ENCODE data around the gene ZNF768.
"Not testable (repeated sequence)": the region's sequence is repeated elsewhere in the genome, so short reads cannot be mapped to it uniquely, and the experiment has no call there.

ZNF768 gene

GRCh38 chr16:30481381-30481780 is 45.0 kb downstream of the ZNF768 start:
- Histone ChIP-seq H3K4me1 (ENCODE audit: insufficient read depth, poor library complexity, severe bottlenecking) (no peaks in the 10 kb centered on the region), H3K27ac (ENCODE audit: poor library complexity, severe bottlenecking) (no peak overlapping the region), H3K9me3 (ENCODE audit: severe bottlenecking) (no peaks in the 10 kb centered on the region), H3K4me3 (ENCODE audit: severe bottlenecking) (no peak overlapping the region), H3K36me3 (ENCODE audit: low read depth) (no peaks in the 10 kb centered on the region), H3K27me3 (ENCODE audit: insufficient read depth, poor library complexity, severe bottlenecking) (no peaks in the 10 kb centered on the region)
- ATAC-seq (ENCODE audit: low read depth): no peak
- no peak for DNase-seq (ENCODE audit: low spot score)
- TF ChIP-seq CTCF (IDR thresholded peaks at IDR 0.05; ENCODE audit: poor library complexity, severe bottlenecking): no peak

- ATAC-seq (ENCODE audit: low read depth) (no peak), DNase-seq (ENCODE audit: low spot score) (no peak)
- no peaks in the 10 kb centered on the region for H3K27me3 ChIP-seq (ENCODE audit: insufficient read depth, poor library complexity, severe bottlenecking)
- H3K4me3 ChIP-seq (ENCODE audit: severe bottlenecking): no peak overlapping the region
- H3K27ac ChIP-seq (ENCODE audit: poor library complexity, severe bottlenecking): no peak overlapping the region
- TF ChIP-seq CTCF (IDR thresholded peaks at IDR 0.05; ENCODE audit: poor library complexity, severe bottlenecking): no peak
- no peaks in the 10 kb centered on the region for H3K36me3 ChIP-seq (ENCODE audit: low read depth)
- H3K4me1 ChIP-seq (ENCODE audit: insufficient read depth, poor library complexity, severe bottlenecking): no peaks in the 10 kb centered on the region
- no peaks in the 10 kb centered on the region for H3K9me3 ChIP-seq (ENCODE audit: severe bottlenecking)
These were observed 47.4 kb downstream of the ZNF768 start for GRCh38 chr16:30478766-30479478.

- not testable (repeated sequence) for H3K36me3 ChIP-seq (ENCODE audit: low read depth)
These were observed 48.6 kb downstream of the ZNF768 start for GRCh38 chr16:30477773-30478172.

GRCh38 chr16:30476991-30477390 is 49.4 kb downstream of the ZNF768 start:
- ATAC-seq (ENCODE audit: low read depth) (no peak), DNase-seq (ENCODE audit: low spot score) (no peak)
- no peak for TF ChIP-seq CTCF (IDR thresholded peaks at IDR 0.05; ENCODE audit: poor library complexity, severe bottlenecking)
- H3K27me3 ChIP-seq (ENCODE audit: insufficient read depth, poor library complexity, severe bottlenecking): no peaks in the 10 kb centered on the region
- H3K4me3 ChIP-seq (ENCODE audit: severe bottlenecking): no peak overlapping the region
- no peaks in the 10 kb centered on the region for H3K4me1 ChIP-seq (ENCODE audit: insufficient read depth, poor library complexity, severe bottlenecking)
- H3K36me3 ChIP-seq (ENCODE audit: low read depth): no peaks in the 10 kb centered on the region
- no peak overlapping the region for H3K27ac ChIP-seq (ENCODE audit: poor library complexity, severe bottlenecking)
- no peaks in the 10 kb centered on the region for H3K9me3 ChIP-seq (ENCODE audit: severe bottlenecking)

More at GRCh38 chr16:30477773-30478172, 48.6 kb downstream of the ZNF768 start:
- not testable (repeated sequence) for ATAC-seq (ENCODE audit: low read depth); H3K4me3 ChIP-seq (ENCODE audit: severe bottlenecking); DNase-seq (ENCODE audit: low spot score); H3K9me3 ChIP-seq (ENCODE audit: severe bottlenecking); H3K4me1 ChIP-seq (ENCODE audit: insufficient read depth, poor library complexity, severe bottlenecking); H3K27ac ChIP-seq (ENCODE audit: poor library complexity, severe bottlenecking); H3K27me3 ChIP-seq (ENCODE audit: insufficient read depth, poor library complexity, severe bottlenecking)

- Histone ChIP-seq H3K27me3 (ENCODE audit: insufficient read depth, poor library complexity, severe bottlenecking) (no peaks in the 10 kb centered on the region), H3K4me3 (ENCODE audit: severe bottlenecking) (no peak overlapping the region), H3K36me3 (ENCODE audit: low read depth) (no peaks in the 10 kb centered on the region), H3K27ac (ENCODE audit: poor library complexity, severe bottlenecking) (no peak overlapping the region), H3K9me3 (ENCODE audit: severe bottlenecking) (no peaks in the 10 kb centered on the region), H3K4me1 (ENCODE audit: insufficient read depth, poor library complexity, severe bottlenecking) (peaks cover 4% of the 10 kb centered on the region)
- ATAC-seq (ENCODE audit: low read depth) (no peak), DNase-seq (ENCODE audit: low spot score) (no peak)
- TF ChIP-seq CTCF (IDR thresholded peaks at IDR 0.05; ENCODE audit: poor library complexity, severe bottlenecking): no peak
These were observed 51.7 kb downstream of the ZNF768 start for GRCh38 chr16:30474684-30475083.
